Measurements from ENCODE around the gene MYLK4. TPM values are rescaled to one million over a fixed set of nuclear protein-coding genes. Genes with fewer than 3 reads are reported as not detected.

MYLK4 gene
- total and polyA plus RNA-seq, 2 of the 13 experiments (the other 11 are each of a cell fraction or from before 2014, with no cell fraction given) = 0.26 to 0.29 TPM

DNA sequence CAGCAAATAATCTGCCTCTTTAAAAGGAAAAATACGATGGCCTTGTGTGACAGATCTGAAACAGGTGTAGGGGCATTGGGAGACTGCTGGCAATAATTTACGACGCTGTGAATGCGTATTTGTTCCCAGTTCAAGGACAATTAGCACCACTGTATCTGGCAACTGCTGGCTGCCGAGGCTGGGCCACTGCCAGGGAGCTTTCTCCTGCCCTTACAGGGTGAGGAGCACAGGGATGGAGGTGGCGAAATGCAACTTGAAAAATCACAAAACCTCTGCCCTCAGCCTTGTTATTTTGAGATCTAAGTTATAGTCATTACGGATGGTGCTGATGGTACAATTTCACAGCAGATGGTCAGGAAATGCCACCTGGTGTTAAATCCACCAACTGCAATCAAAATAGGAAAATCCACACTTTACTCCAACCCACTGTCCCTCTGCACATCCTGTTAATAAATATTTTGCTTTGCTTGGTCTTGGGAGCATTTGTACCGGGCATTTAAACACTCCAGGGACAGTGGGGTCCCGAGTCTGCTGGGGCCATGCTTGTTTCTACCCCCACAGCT, 6.4 kb downstream of the MYLK4 start (continued):
- no peak for TF ChIP-seq ZFP91 (CRISPR knock-in tag; IDR thresholded peaks at IDR 0.05; ENCODE audit: borderline replicate concordance)
- no peak for TF ChIP-seq ZNF710 (CRISPR knock-in tag; IDR thresholded peaks at IDR 0.05; ENCODE audit: borderline replicate concordance)
- no peak for TF ChIP-seq ZNF780A (CRISPR knock-in tag; IDR thresholded peaks at IDR 0.05)
- no peak for TF ChIP-seq ONECUT2 (CRISPR knock-in tag; IDR thresholded peaks at IDR 0.05)
- TF ChIP-seq ZFP41 (CRISPR knock-in tag; IDR thresholded peaks at IDR 0.05; ENCODE audit: borderline replicate concordance) = no peak
- no peak for TF ChIP-seq ZNF44 (CRISPR knock-in tag; IDR thresholded peaks at IDR 0.05)
- TF ChIP-seq, protein P1, sequence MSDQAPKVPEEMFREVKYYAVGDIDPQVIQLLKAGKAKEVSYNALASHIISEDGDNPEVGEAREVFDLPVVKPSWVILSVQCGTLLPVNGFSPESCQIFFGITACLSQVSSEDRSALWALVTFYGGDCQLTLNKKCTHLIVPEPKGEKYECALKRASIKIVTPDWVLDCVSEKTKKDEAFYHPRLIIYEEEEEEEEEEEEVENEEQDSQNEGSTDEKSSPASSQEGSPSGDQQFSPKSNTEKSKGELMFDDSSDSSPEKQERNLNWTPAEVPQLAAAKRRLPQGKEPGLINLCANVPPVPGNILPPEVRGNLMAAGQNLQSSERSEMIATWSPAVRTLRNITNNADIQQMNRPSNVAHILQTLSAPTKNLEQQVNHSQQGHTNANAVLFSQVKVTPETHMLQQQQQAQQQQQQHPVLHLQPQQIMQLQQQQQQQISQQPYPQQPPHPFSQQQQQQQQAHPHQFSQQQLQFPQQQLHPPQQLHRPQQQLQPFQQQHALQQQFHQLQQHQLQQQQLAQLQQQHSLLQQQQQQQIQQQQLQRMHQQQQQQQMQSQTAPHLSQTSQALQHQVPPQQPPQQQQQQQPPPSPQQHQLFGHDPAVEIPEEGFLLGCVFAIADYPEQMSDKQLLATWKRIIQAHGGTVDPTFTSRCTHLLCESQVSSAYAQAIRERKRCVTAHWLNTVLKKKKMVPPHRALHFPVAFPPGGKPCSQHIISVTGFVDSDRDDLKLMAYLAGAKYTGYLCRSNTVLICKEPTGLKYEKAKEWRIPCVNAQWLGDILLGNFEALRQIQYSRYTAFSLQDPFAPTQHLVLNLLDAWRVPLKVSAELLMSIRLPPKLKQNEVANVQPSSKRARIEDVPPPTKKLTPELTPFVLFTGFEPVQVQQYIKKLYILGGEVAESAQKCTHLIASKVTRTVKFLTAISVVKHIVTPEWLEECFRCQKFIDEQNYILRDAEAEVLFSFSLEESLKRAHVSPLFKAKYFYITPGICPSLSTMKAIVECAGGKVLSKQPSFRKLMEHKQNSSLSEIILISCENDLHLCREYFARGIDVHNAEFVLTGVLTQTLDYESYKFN (CRISPR knock-in tag; conservative IDR thresholded peaks at IDR 0.05) = peak; percentile 48; the same call in 1 of the 2 replicates
- TF ChIP-seq POLR2G (IDR thresholded peaks at IDR 0.05; ENCODE audit: low read depth, low read length) = no peak
- TF ChIP-seq ATF1 (CRISPR knock-in tag; IDR thresholded peaks at IDR 0.05) = no peak
- TF ChIP-seq TEAD3 (CRISPR knock-in tag; optimal IDR thresholded peaks at IDR 0.05; ENCODE audit: borderline replicate concordance) = no peak
- 0 out of 2 replicates have a peak, but pooled peaks have one; percentile 48 for TF ChIP-seq ZNF614 (CRISPR knock-in tag; IDR thresholded peaks at IDR 0.05; ENCODE audit: borderline replicate concordance)
- TF ChIP-seq RBM39 (IDR thresholded peaks at IDR 0.05; ENCODE audit: low read depth, low read length, poor library complexity, severe bottlenecking) = no peak
- TF ChIP-seq, protein P2, sequence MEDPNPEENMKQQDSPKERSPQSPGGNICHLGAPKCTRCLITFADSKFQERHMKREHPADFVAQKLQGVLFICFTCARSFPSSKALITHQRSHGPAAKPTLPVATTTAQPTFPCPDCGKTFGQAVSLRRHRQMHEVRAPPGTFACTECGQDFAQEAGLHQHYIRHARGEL (CRISPR knock-in tag; IDR thresholded peaks at IDR 0.05) = no peak
- no peak for TF ChIP-seq HES4 (CRISPR knock-in tag; IDR thresholded peaks at IDR 0.05; ENCODE audit: borderline replicate concordance)
- TF ChIP-seq MXI1 (IDR thresholded peaks at IDR 0.05; ENCODE audit: borderline replicate concordance, low read depth, low read length) = 0 out of 3 replicates have a peak, but pooled peaks have one; percentile 35
- no peak for TF ChIP-seq ZNF468 (CRISPR knock-in tag; IDR thresholded peaks at IDR 0.05)
- TF ChIP-seq TCF7 (IDR thresholded peaks at IDR 0.05; ENCODE audit: low read depth) = no peak
- TF ChIP-seq STAG1 (CRISPR knock-in tag; IDR thresholded peaks at IDR 0.05) = peak; percentile 14; the same call in 1 of the 2 replicates
- TF ChIP-seq, protein P3, sequence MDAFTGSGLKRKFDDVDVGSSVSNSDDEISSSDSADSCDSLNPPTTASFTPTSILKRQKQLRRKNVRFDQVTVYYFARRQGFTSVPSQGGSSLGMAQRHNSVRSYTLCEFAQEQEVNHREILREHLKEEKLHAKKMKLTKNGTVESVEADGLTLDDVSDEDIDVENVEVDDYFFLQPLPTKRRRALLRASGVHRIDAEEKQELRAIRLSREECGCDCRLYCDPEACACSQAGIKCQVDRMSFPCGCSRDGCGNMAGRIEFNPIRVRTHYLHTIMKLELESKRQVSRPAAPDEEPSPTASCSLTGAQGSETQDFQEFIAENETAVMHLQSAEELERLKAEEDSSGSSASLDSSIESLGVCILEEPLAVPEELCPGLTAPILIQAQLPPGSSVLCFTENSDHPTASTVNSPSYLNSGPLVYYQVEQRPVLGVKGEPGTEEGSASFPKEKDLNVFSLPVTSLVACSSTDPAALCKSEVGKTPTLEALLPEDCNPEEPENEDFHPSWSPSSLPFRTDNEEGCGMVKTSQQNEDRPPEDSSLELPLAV (CRISPR knock-in tag; conservative IDR thresholded peaks at IDR 0.05; ENCODE audit: low read depth) = no peak

Measured in HepG2 (cell line).